Smooth muscle cell (in vitro differentiated cells): ENCODE measurements around the gene STIP1. TPM values are rescaled to one million over a fixed set of nuclear protein-coding genes. Genes with fewer than 3 reads are reported as not detected.

Experiments used
- DNase-seq: peaks from one replicate; lab custom pipeline; 2025; ENCODE audit not compliant: unreplicated experiment; lab: John Stamatoyannopoulos, UW
- H2AFZ ChIP-seq: fragments of 200-600 bp; sonication (generic); 2 replicates; pipeline ENCODE4 v1.6.0; 2016; ENCODE audit warnings: antibody characterized with exemption, low read depth, mild to moderate bottlenecking
- H3F3A ChIP-seq: fragments of 200-600 bp; sonication (generic); 2 replicates; pipeline ENCODE4 v1.6.0; 2017; ENCODE audit warnings: antibody characterized with exemption, low read depth
- H3K27ac ChIP-seq: fragments of 200-600 bp; sonication (generic); 2 replicates; pipeline ENCODE4 v1.5.1; 2016; ENCODE audit warnings: low read depth, mild to moderate bottlenecking
- H3K27me3 ChIP-seq: fragments of 200-600 bp; sonication (generic); 2 replicates; pipeline ENCODE4 v1.6.1; 2016; ENCODE audit warnings: low read depth, mild to moderate bottlenecking
- H3K36me3 ChIP-seq: fragments of 200-600 bp; sonication (generic); 2 replicates; pipeline ENCODE4 v1.5.1; 2016; ENCODE audit warnings: low read depth
- H3K4me1 ChIP-seq: fragments of 200-600 bp; sonication (generic); 2 replicates; pipeline ENCODE4 v1.5.1; 2016; ENCODE audit warnings: low read depth
- H3K4me2 ChIP-seq: fragments of 200-600 bp; sonication (generic); 2 replicates; pipeline ENCODE4 v1.6.0; 2016; ENCODE audit warnings: mild to moderate bottlenecking
- H3K4me3 ChIP-seq: fragments of 200-600 bp; sonication (generic); 2 replicates; pipeline ENCODE4 v1.5.1; 2016; ENCODE audit warnings: mild to moderate bottlenecking
- H3K79me2 ChIP-seq: fragments of 200-600 bp; sonication (generic); 2 replicates; pipeline ENCODE4 v1.6.0; 2016; ENCODE audit warnings: low read depth, mild to moderate bottlenecking
- H3K9ac ChIP-seq: fragments of 200-600 bp; sonication (generic); 2 replicates; pipeline ENCODE4 v1.6.0; 2016; ENCODE audit warnings: low read depth
- H3K9me3 ChIP-seq: fragments of 200-600 bp; sonication (generic); replicated peaks from 2 replicates; pipeline ENCODE4 v1.5.1; 2016; ENCODE audit warnings: low read depth
- H4K20me1 ChIP-seq: fragments of 200-600 bp; sonication (generic); 2 replicates; pipeline ENCODE4 v1.6.0; 2016; ENCODE audit warnings: low read depth
- WGBS: methylation state at CpG from one replicate; pipeline ENCODE4 v1.1.7; 2016; ENCODE audit warnings: low lambda C conversion rate; 5-methylcytosine and 5-hydroxymethylcytosine counted together
- polyA plus RNA-seq: library from polyadenylated mRNA; unstranded; fragments of >200 nt; fragmentation: Nextera tagmentation; extraction: Ambion mirVana; gene quantifications from 2 replicates; pipeline ENCODE4 v1.2.1, GENCODE V29; 2016
- total RNA-seq: library from RNA; depleted of rRNA; stranded (reverse); fragments of >200 nt; gene quantifications from 2 replicates; pipeline ENCODE4 v1.2.3, GENCODE V29; 2014
- TF ChIP-seq, protein P1 (sequence below): fragments of 200-600 bp; sonication (generic); IDR thresholded peaks from 2 replicates; pipeline ENCODE4 v1.5.1; 2017; ENCODE audit warnings: borderline replicate concordance, mild to moderate bottlenecking, antibody characterized with exemption; ENCODE audit not compliant: insufficient read depth, poor library complexity, severe bottlenecking

The STIP1 gene
- total and polyA plus RNA-seq, 2 experiments from 2014 or later, result 114 to 117 TPM

GRCh38 chr11:64240435-64241240, 54.7 kb downstream of the STIP1 start, which contains the start of gene FKBP2:
Gene FKBP2, plus strand, starts transcription at chr11:64241095. Its CDS starts 1,293 bp downstream, at chr11:64242388.
- no peaks in the 10 kb centered on the region for H3K36me3 ChIP-seq
- 3% methylated on average over 27 of the region's 58 CpGs for WGBS
- H2AFZ ChIP-seq, result no peak within 1 kb of the TSS

GRCh38 chr11:64241241-64241490, 55.2 kb downstream of the STIP1 start:
- H3F3A ChIP-seq, result peaks cover 21% of the 10 kb centered on the region
- DNase-seq, result peak; percentile 99
- no peaks in the 10 kb centered on the region for H3K27me3 ChIP-seq
- no peaks in the 10 kb centered on the region for H3K36me3 ChIP-seq
- WGBS, result 0% methylated on average over 4 of the region's 24 CpGs
- peak overlapping the region; percentile 90 for H3K9ac ChIP-seq
- peaks cover 13% of the 10 kb centered on the region for H3K4me1 ChIP-seq
- H3K4me3 ChIP-seq, result peak overlapping the region; percentile 89
- no peak overlapping the region for H2AFZ ChIP-seq
- peaks cover 17% of the 10 kb centered on the region for H3K79me2 ChIP-seq
- no peaks in the 10 kb centered on the region for H3K9me3 ChIP-seq
- H3K27ac ChIP-seq, result peak overlapping the region; percentile 93
- peak overlapping the region; percentile 83 for H3K4me2 ChIP-seq
- TF ChIP-seq, protein P1, sequence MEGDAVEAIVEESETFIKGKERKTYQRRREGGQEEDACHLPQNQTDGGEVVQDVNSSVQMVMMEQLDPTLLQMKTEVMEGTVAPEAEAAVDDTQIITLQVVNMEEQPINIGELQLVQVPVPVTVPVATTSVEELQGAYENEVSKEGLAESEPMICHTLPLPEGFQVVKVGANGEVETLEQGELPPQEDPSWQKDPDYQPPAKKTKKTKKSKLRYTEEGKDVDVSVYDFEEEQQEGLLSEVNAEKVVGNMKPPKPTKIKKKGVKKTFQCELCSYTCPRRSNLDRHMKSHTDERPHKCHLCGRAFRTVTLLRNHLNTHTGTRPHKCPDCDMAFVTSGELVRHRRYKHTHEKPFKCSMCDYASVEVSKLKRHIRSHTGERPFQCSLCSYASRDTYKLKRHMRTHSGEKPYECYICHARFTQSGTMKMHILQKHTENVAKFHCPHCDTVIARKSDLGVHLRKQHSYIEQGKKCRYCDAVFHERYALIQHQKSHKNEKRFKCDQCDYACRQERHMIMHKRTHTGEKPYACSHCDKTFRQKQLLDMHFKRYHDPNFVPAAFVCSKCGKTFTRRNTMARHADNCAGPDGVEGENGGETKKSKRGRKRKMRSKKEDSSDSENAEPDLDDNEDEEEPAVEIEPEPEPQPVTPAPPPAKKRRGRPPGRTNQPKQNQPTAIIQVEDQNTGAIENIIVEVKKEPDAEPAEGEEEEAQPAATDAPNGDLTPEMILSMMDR, result no peak
- H4K20me1 ChIP-seq, result peaks cover 30% of the 10 kb centered on the region

More at GRCh38 chr11:64240435-64241240, 54.7 kb downstream of the STIP1 start, which contains the start of gene FKBP2:
- peaks cover 13% of the 10 kb centered on the region for H3K4me1 ChIP-seq
- peaks cover 11% of the 10 kb centered on the region for H3K79me2 ChIP-seq
- H3F3A ChIP-seq, result peaks cover 17% of the 10 kb centered on the region
- peak; percentile 99 for DNase-seq
- peak within 1 kb of the TSS; percentile 89 for H3K4me3 ChIP-seq
- peak within 1 kb of the TSS; percentile 90 for H3K9ac ChIP-seq
- H3K27me3 ChIP-seq, result no peaks in the 10 kb centered on the region
- H3K27ac ChIP-seq, result peak within 1 kb of the TSS; percentile 93
- peaks cover 31% of the 10 kb centered on the region for H4K20me1 ChIP-seq
- H3K4me2 ChIP-seq, result peak within 1 kb of the TSS; percentile 96
- H3K9me3 ChIP-seq, result no peaks in the 10 kb centered on the region
- TF ChIP-seq, protein P1, result no peak

- Histone ChIP-seq H2AFZ (no peak overlapping the region), H3K9ac (peak overlapping the region; percentile 78), H3K4me1 (peaks cover 13% of the 10 kb centered on the region), H3F3A (peaks cover 21% of the 10 kb centered on the region), H4K20me1 (peaks cover 30% of the 10 kb centered on the region), H3K4me2 (peak overlapping the region; percentile 96), H3K4me3 (peak overlapping the region; percentile 89), H3K9me3 (no peaks in the 10 kb centered on the region), H3K27ac (peak overlapping the region; percentile 69), H3K27me3 (no peaks in the 10 kb centered on the region), H3K79me2 (peaks cover 19% of the 10 kb centered on the region), H3K36me3 (no peaks in the 10 kb centered on the region)
- TF ChIP-seq, protein P1, result no peak
- under 1% methylated on average over 48 of the region's 63 CpGs for WGBS
- DNase-seq, result no peak
These were observed 55.8 kb downstream of the STIP1 start for GRCh38 chr11:64241491-64242374.
